Uterus (tissue), 4 donors: ENCODE results near the gene ARMH4. TPM values are rescaled to one million over a fixed set of nuclear protein-coding genes. Genes with fewer than 3 reads are reported as not detected.

Experiments
- DNase-seq, 2 donors: peaks; one replicate each; pipeline ENCODE4 v3.0.0-alpha.2; 2019 to 2020
- H3K27ac ChIP-seq, 2 donors: fragments of 200-600 bp; sonication (generic); 1 replicate in 1 of 2; 2 replicates in 1 of 2; pipeline ENCODE4 v1.5.1; 2016 to 2018
- H3K27me3 ChIP-seq, 2 donors: fragments of 200-600 bp; sonication (generic); one replicate each; pipeline ENCODE4 v1.5.1; 2018 to 2019; ENCODE audit warnings: control low read depth in 1 of 2
- H3K36me3 ChIP-seq, 2 donors: fragments of 200-600 bp; sonication (generic); one replicate each; pipeline ENCODE4 v1.5.1; 2019; ENCODE audit warnings: control low read depth in 1 of 2
- H3K4me1 ChIP-seq, 2 donors: fragments of 200-600 bp; sonication (generic); one replicate each; pipeline ENCODE4 v1.5.1; 2018 to 2019; ENCODE audit warnings: control low read depth in 1 of 2
- H3K4me3 ChIP-seq, 2 donors: fragments of 200-600 bp; sonication (generic); 1 replicate in 1 of 2; 2 replicates in 1 of 2; pipeline ENCODE4 v1.5.1; 2018 to 2019; ENCODE audit warnings: mild to moderate bottlenecking in 1 of 2
- H3K9me3 ChIP-seq, 2 donors: fragments of 200-600 bp; sonication (generic); one replicate each; pipeline ENCODE4 v1.5.1; 2019; ENCODE audit warnings: control low read depth in 1 of 2
- CTCF ChIP-seq, 4 experiments: fragments of 200-600 bp in 2 of 4; fragments of 450-650 bp in 2 of 4; sonication (generic) in 2 of 4; IDR thresholded peaks; one replicate each; pipeline ENCODE4 v1.5.1; 2016 to 2019; ENCODE audit warnings: antibody characterized with exemption in 4 of 4, mild to moderate bottlenecking in 2 of 4, moderate library complexity in 1 of 4
- POLR2A ChIP-seq, 2 donors: fragments of 450-650 bp; IDR thresholded peaks; one replicate each; pipeline ENCODE4 v1.6.1; 2016; ENCODE audit warnings: antibody characterized with exemption in 2 of 2, mild to moderate bottlenecking in 1 of 2, moderate library complexity in 1 of 2
- intact Hi-C: fragments of 100-400 bp; cut with DNase I; formaldehyde crosslinking; loops from one replicate; pipeline ENCODE4 v1.15.1; 2023; ENCODE audit warnings: low total_unique reads
- total RNA-seq, 4 donors: library from RNA; depleted of rRNA in 3 of 4; stranded (reverse); fragments of >200 nt in 3 of 4; gene quantifications; one replicate each; pipeline versions ENCODE4 v1.1.0 to v1.2.4, GENCODE V29; 2014 to 2023
- donor health status: DM: yes; HTN: yes; CAD: no.

ARMH4 gene
- total RNA-seq, 4 donors from 2014 or later, result 8.2 to 49.9 (median 11.2) TPM

GRCh38 chr14:58196198-58196597, 44.2 kb upstream of the ARMH4 start:
- no peaks in the 10 kb centered on the region for H3K4me1 ChIP-seq
- no peak for TF ChIP-seq CTCF (IDR thresholded peaks at IDR 0.05)
- no peak for TF ChIP-seq POLR2A (IDR thresholded peaks at IDR 0.05)
- H3K9me3 ChIP-seq, result no peaks in the 10 kb centered on the region
- intact Hi-C loops, result no loop called here
- H3K27ac ChIP-seq, result no peak overlapping the region
- no peaks in the 10 kb centered on the region for H3K36me3 ChIP-seq
- H3K4me3 ChIP-seq, result no peak overlapping the region
- DNase-seq, result no peak
- H3K27me3 ChIP-seq, result no peaks in the 10 kb centered on the region

DNA sequence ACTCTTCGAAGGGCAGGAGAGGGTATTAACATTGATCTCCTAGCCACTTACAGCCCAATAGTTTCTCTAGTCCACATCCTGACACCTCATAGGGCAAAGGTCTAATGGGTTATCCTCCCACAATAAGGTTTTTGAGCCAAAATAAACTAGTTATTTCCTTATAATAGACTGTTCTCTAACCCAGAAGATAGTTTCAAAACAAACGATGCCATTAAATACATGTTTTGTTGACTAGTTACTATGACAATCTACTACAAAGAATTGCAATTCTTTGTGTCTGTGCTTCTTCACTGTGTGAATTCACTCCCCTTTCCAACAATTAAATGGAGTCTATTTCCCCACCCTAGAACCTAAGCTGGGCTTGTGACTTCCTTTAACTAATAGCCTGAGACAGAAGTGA, 41.5 kb upstream of the ARMH4 start:
- H3K27me3 ChIP-seq, result no peaks in the 10 kb centered on the region
- TF ChIP-seq POLR2A (IDR thresholded peaks at IDR 0.05), result no peak
- no peak for TF ChIP-seq CTCF (IDR thresholded peaks at IDR 0.05)
- intact Hi-C loops, result no loop called here
- H3K4me3 ChIP-seq, result no peak overlapping the region
- H3K4me1 ChIP-seq, result no peaks in the 10 kb centered on the region
- DNase-seq, result no peak
- H3K9me3 ChIP-seq, result no peaks in the 10 kb centered on the region
- no peaks in the 10 kb centered on the region for H3K36me3 ChIP-seq
- H3K27ac ChIP-seq, result peak overlapping the region in 1 of 2 donors; percentile 35

DNA sequence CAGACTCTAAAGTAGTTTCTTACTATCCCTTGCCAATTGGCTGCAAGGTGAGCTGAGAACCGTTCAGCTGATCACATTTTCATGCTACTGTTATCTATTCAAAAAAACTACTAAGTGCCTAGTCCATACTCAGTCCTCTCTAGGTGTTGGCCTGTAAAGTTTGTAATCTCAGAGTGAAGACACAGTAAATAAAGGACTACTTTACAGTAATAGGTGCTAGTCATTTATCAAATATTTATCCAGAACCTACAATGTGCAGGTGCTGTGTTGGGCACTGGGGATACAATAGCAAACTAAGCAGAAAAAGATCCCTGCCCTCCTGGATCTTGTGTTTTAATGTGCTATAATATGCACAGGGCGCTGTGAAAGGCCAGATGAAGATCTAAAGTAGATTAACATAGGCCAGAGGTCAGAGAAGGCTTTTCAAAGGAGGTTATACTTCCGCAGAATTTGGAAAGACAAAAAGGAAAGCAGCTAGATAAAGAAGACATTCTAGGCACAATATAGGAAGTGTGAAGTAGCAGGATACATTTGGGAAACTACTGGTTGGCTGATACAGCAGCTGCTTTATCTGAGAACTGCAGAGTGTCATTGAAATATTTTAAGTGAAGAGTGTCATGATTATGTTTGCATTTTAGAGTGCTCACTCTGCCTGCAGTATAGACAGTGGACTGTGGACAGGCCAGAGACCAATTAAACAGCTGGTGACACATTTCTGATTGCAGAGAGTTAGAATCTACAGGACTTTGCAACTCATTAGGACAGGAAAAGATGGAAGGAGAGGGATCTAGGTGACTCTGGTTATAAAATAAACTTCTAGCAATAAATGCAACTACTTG, 40.0 kb upstream of the ARMH4 start:
- intact Hi-C loops, result no loop called here
- no peak overlapping the region for H3K4me3 ChIP-seq

GRCh38 chr14:58189176-58189575, 37.2 kb upstream of the ARMH4 start:
- H3K4me3 ChIP-seq, result no peak overlapping the region
- H3K4me1 ChIP-seq, result no peaks in the 10 kb centered on the region
- H3K27me3 ChIP-seq, result no peaks in the 10 kb centered on the region
- no peaks in the 10 kb centered on the region for H3K9me3 ChIP-seq
- no peak overlapping the region for H3K27ac ChIP-seq
- TF ChIP-seq POLR2A (IDR thresholded peaks at IDR 0.05), result no peak
- no peak for TF ChIP-seq CTCF (IDR thresholded peaks at IDR 0.05)
- intact Hi-C loops, result no loop called here
- H3K36me3 ChIP-seq, result no peaks in the 10 kb centered on the region
- DNase-seq, result no peak

More for the DNA sequence above, 40.0 kb upstream of the ARMH4 start:
- H3K36me3 ChIP-seq, result no peaks in the 10 kb centered on the region
- H3K9me3 ChIP-seq, result no peaks in the 10 kb centered on the region
- TF ChIP-seq CTCF (IDR thresholded peaks at IDR 0.05), result no peak
- no peak for DNase-seq
- H3K4me1 ChIP-seq, result no peaks in the 10 kb centered on the region
- H3K27me3 ChIP-seq, result no peaks in the 10 kb centered on the region
- no peak overlapping the region for H3K27ac ChIP-seq

DNA sequence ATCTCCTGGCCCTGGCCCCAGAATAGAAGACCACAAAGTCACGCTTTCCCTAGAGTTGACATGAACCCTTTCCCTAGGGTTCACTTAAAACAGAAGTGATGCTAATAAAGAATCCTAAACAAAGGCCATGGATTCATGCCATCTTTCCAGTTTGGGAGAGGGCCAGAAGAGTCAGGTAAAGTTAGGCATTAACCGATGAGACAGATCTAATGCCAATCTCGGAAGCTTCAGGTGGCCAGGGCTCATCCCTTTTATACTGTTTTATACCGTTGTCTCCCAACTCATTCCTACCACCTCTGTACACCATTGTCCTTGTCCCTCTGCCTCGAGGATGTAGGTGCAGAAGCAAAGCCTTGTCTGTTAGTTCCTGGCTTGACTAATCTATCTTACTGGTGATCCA, 25.1 kb upstream of the ARMH4 start:
- Histone ChIP-seq H3K4me3 (no peak overlapping the region), H3K36me3 (no peaks in the 10 kb centered on the region), H3K27me3 (no peaks in the 10 kb centered on the region), H3K27ac (no peak overlapping the region), H3K4me1 (no peaks in the 10 kb centered on the region), H3K9me3 (no peaks in the 10 kb centered on the region)
- TF ChIP-seq CTCF (IDR thresholded peaks at IDR 0.05) (no peak), POLR2A (IDR thresholded peaks at IDR 0.05) (no peak)
- DNase-seq, result no peak
- intact Hi-C loops, result no loop called here
